GM12878 (cell line): ENCODE results near the gene KLHL26. TPM values are rescaled to one million over a fixed set of nuclear protein-coding genes. Genes with fewer than 3 reads are reported as not detected.

Experiments
- BHLHE40 ChIP-seq, 2 experiments: fragments of 450-650 bp in 1 of 2; IDR thresholded peaks; 2 replicates each; pipeline ENCODE4 v1.6.1; 2011 to 2017; ENCODE audit warnings: low read depth in 2 of 2, borderline replicate concordance in 1 of 2, improper control_type of control experiment in 1 of 2, low read length in 1 of 2, mild to moderate bottlenecking in 1 of 2
- BMI1 ChIP-seq: fragments of 450-650 bp; IDR thresholded peaks from 2 replicates; pipeline ENCODE4 v1.6.1; 2016; ENCODE audit warnings: mild to moderate bottlenecking, moderate library complexity, borderline replicate concordance
- CREM ChIP-seq: IDR thresholded peaks from 2 replicates; pipeline ENCODE4 v1.6.1; 2014; ENCODE audit warnings: antibody characterized with exemption, low read depth
- DPF2 ChIP-seq: fragments of 450-650 bp; IDR thresholded peaks from 2 replicates; pipeline ENCODE4 v1.6.1; 2017; ENCODE audit warnings: mild to moderate bottlenecking
- EED ChIP-seq: sonication (generic); IDR thresholded peaks from 2 replicates; pipeline ENCODE4 v1.6.1; 2016; ENCODE audit warnings: antibody characterized with exemption, low read depth
- EP300 ChIP-seq, 2 experiments: fragments of 150-350 bp in 1 of 2; IDR thresholded peaks; 2 replicates each; pipeline ENCODE4 v1.6.1; 2011 to 2012; ENCODE audit warnings: low read depth in 2 of 2, low read length in 2 of 2, borderline replicate concordance in 1 of 2, improper control_type of control experiment in 1 of 2, inconsistent platforms in 1 of 2; ENCODE audit not compliant: control insufficient read depth in 1 of 2
- HDAC2 ChIP-seq: fragments of 200-600 bp; sonication (generic); IDR thresholded peaks from 2 replicates; pipeline ENCODE4 v1.6.1; 2017
- IKZF1 ChIP-seq: fragments of 450-650 bp; conservative IDR thresholded peaks from 2 replicates; pipeline ENCODE4 v1.6.1; 2017; ENCODE audit warnings: antibody characterized with exemption, mild to moderate bottlenecking
- IKZF2 ChIP-seq, 2 experiments: fragments of 450-650 bp; IDR thresholded peaks; 2 replicates each; pipeline ENCODE4 v1.6.1; 2017; ENCODE audit warnings: mild to moderate bottlenecking in 2 of 2, moderate library complexity in 2 of 2
- JUNB ChIP-seq: IDR thresholded peaks from 2 replicates; pipeline ENCODE4 v1.6.1; 2016; ENCODE audit warnings: antibody characterized with exemption, mild to moderate bottlenecking
- KAT2A ChIP-seq: conservative IDR thresholded peaks from 2 replicates; pipeline ENCODE4 v1.6.1; 2011; ENCODE audit warnings: low read depth, low read length; ENCODE audit not compliant: control insufficient read depth
- LARP7 ChIP-seq: fragments of 450-650 bp; IDR thresholded peaks from 2 replicates; pipeline ENCODE4 v1.6.1; 2017; ENCODE audit warnings: mild to moderate bottlenecking
- MEF2B ChIP-seq: fragments of 450-650 bp; IDR thresholded peaks from 2 replicates; pipeline ENCODE4 v1.6.1; 2018; ENCODE audit warnings: mild to moderate bottlenecking, moderate library complexity; ENCODE audit not compliant: partially characterized antibody, poor library complexity, severe bottlenecking
- POLR2AphosphoS5 ChIP-seq: IDR thresholded peaks from 2 replicates; pipeline ENCODE4 v1.6.1; 2011; ENCODE audit warnings: mild to moderate bottlenecking, low read length, inconsistent platforms
- RB1 ChIP-seq: fragments of 450-650 bp; formaldehyde crosslinking; IDR thresholded peaks from 2 replicates; pipeline ENCODE4 v1.6.1; 2017; ENCODE audit warnings: mild to moderate bottlenecking, borderline replicate concordance
- RUNX3 ChIP-seq: IDR thresholded peaks from 2 replicates; pipeline ENCODE4 v1.6.1; 2012; ENCODE audit warnings: low read length, inconsistent platforms
- SIN3A ChIP-seq: IDR thresholded peaks from 2 replicates; pipeline ENCODE4 v1.6.1; 2012; ENCODE audit warnings: low read depth, low read length, improper control_type of control experiment
- TCF12 ChIP-seq: IDR thresholded peaks from 2 replicates; pipeline ENCODE4 v1.6.1; 2011; ENCODE audit warnings: low read depth, mild to moderate bottlenecking, low read length
- YBX1 ChIP-seq: fragments of 450-650 bp; IDR thresholded peaks from 2 replicates; pipeline ENCODE4 v1.6.1; 2016; ENCODE audit warnings: antibody characterized with exemption
- ZNF24 ChIP-seq: fragments of 450-650 bp; IDR thresholded peaks from 2 replicates; pipeline ENCODE4 v1.6.1; 2017; ENCODE audit warnings: antibody characterized with exemption, mild to moderate bottlenecking
- polyA plus RNA-seq, 11 experiments: library from polyadenylated mRNA; depleted of rRNA in 4 of 11; unstranded in 6 of 11; stranded (reverse) in 5 of 11; fragments of >200 nt; fragmentation: Nextera tagmentation in 4 of 11; fragmentation: Illumina TruSeq in 1 of 11; extraction: Ambion mirVana in 4 of 11; extraction: Trizol in 1 of 11; gene quantifications; 1 replicate in 1 of 11; 2 replicates in 10 of 11; pipeline versions ENCODE4 v1.2.1 to v1.2.3, GENCODE V29; 2011 to 2016; ENCODE audit warnings: inconsistent platforms in 2 of 11, missing spikeins in 2 of 11, low read depth in 1 of 11
- total RNA-seq, 4 experiments: library from RNA; depleted of rRNA in 3 of 4; stranded (reverse); fragments of >200 nt in 3 of 4; fragmentation: Illumina TruSeq in 1 of 4; extraction: Trizol in 1 of 4; gene quantifications; 2 replicates each; pipeline versions ENCODE4 v1.2.1 to v1.2.3, GENCODE V29; 2013 to 2021
- TF ChIP-seq, protein P1 (sequence below): fragments of 450-650 bp; IDR thresholded peaks from 2 replicates; pipeline ENCODE4 v1.6.1; 2017; ENCODE audit warnings: low read depth, mild to moderate bottlenecking, moderate library complexity
- TF ChIP-seq, protein P2 (sequence below): IDR thresholded peaks from 2 replicates; pipeline ENCODE4 v1.6.1; 2011; ENCODE audit warnings: borderline replicate concordance, low read depth, mild to moderate bottlenecking, moderate library complexity, low read length; ENCODE audit not compliant: insufficient read depth, poor library complexity, severe bottlenecking

Gene KLHL26
- total and polyA plus RNA-seq, 10 of the 15 experiments (the other 5 are each of a cell fraction or from before 2014, with no cell fraction given): 0.18 to 14.6 (median 2.9) TPM

DNA sequence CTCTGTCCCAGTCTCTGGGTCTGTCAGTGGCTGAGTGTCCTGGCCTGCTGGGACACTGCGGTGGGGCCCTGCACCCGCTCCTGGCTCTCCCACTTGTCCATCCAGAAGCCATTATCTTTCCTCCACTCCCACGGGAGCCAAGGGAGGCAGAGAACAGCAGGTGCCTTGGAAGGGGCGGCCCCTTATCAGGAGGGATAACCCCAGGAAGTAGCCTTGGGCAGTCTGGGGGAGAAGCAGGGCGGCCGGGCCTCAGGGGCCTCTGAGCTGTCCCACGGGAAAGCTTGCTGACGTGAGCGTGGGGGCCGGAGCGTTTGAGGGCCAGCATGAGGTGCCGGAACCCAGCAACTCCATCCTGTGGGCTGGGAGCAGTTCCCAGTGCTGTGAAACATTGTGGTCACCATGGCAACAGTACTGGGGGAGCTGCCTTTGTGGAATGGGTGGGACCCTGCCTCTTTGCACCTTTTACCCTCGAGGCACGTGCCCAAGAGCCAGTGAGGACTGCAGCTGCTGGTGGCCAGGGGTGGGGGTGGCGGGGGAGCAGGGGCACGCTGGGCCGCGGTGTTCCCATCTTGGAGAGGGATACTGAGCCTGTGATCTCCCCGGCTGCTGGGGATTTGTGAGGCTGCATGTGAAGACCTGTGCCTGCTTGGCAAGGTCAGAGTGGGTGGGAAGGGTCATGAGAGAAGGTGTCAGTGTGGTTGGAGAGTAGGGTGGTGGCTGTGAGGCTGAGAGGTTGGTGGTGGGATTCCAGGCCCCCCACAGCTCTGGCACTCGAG lies 20.9 kb downstream of the KLHL26 start (continued):
- TF ChIP-seq EP300 (IDR thresholded peaks at IDR 0.05; ENCODE audit: borderline replicate concordance in 1 of 2, control insufficient read depth in 1 of 2, low read depth in 2 of 2, low read length in 2 of 2) (peak in 1 of 2 experiments; percentile 40; a peak in 1 of 4 replicates), ZNF24 (no peak), CREM (peak; percentile 66; the same call in 1 of the 2 replicates), JUNB (no peak), BMI1 (peak; percentile 95), IKZF2 (IDR thresholded peaks at IDR 0.05) (peak; percentile 68 to 72; a peak in 3 of 4 replicates), SIN3A (no peak), RB1 (peak; percentile 89; the same call in 1 of the 2 replicates), LARP7 (0 out of 2 replicates have a peak, but pooled peaks have one; percentile 4), YBX1 (0 out of 2 replicates have a peak, but pooled peaks have one; percentile 32), POLR2AphosphoS5 (0 out of 2 replicates have a peak, but pooled peaks have one; percentile 38), IKZF1 (peak; percentile 91), MEF2B (peak; percentile 99), BHLHE40 (IDR thresholded peaks at IDR 0.05; ENCODE audit: borderline replicate concordance in 1 of 2, low read depth in 2 of 2, low read length in 1 of 2) (peak in 1 of 2 experiments; percentile 79; a peak in 2 of 4 replicates), DPF2 (peak; percentile 30; the same call in 1 of the 2 replicates), TCF12 (peak; percentile 88; the same call in 1 of the 2 replicates), HDAC2 (no peak), KAT2A (no peak), EED (0 out of 2 replicates have a peak, but pooled peaks have one; percentile 27), RUNX3 (no peak)
- TF ChIP-seq, protein P1, sequence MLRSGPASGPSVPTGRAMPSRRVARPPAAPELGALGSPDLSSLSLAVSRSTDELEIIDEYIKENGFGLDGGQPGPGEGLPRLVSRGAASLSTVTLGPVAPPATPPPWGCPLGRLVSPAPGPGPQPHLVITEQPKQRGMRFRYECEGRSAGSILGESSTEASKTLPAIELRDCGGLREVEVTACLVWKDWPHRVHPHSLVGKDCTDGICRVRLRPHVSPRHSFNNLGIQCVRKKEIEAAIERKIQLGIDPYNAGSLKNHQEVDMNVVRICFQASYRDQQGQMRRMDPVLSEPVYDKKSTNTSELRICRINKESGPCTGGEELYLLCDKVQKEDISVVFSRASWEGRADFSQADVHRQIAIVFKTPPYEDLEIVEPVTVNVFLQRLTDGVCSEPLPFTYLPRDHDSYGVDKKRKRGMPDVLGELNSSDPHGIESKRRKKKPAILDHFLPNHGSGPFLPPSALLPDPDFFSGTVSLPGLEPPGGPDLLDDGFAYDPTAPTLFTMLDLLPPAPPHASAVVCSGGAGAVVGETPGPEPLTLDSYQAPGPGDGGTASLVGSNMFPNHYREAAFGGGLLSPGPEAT: peak; percentile 58
- TF ChIP-seq, protein P2, sequence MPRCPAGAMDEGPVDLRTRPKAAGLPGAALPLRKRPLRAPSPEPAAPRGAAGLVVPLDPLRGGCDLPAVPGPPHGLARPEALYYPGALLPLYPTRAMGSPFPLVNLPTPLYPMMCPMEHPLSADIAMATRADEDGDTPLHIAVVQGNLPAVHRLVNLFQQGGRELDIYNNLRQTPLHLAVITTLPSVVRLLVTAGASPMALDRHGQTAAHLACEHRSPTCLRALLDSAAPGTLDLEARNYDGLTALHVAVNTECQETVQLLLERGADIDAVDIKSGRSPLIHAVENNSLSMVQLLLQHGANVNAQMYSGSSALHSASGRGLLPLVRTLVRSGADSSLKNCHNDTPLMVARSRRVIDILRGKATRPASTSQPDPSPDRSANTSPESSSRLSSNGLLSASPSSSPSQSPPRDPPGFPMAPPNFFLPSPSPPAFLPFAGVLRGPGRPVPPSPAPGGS: peak; percentile 86
